Hippocampal formation (tissue), 2 donors: ENCODE measurements around the gene MPND.
"Not testable (repeated sequence)": the region's sequence is repeated elsewhere in the genome, so short reads cannot be mapped to it uniquely, and the experiment has no call there.

Experiments
- DNase-seq, 2 donors: peaks; one replicate each; lab custom pipeline; 2025; lab: John Stamatoyannopoulos, UW

Gene MPND

GRCh38 chr19:4346020-4346383 is 2.6 kb downstream of the MPND start:
- no peak for DNase-seq

- DNase-seq: no peak
These were observed 4.2 kb downstream of the MPND start for GRCh38 chr19:4347521-4347920.

GRCh38 chr19:4349225-4349624 is 5.9 kb downstream of the MPND start:
- DNase-seq: not testable (repeated sequence)

GRCh38 chr19:4350111-4350510 is 6.7 kb downstream of the MPND start:
- DNase-seq: no peak

- DNase-seq: no peak
These were observed 7.4 kb downstream of the MPND start for GRCh38 chr19:4350726-4351125.

- no peak for DNase-seq
These were observed 9.3 kb downstream of the MPND start for GRCh38 chr19:4352701-4353121.

- DNase-seq: no peak
These were observed 10.9 kb downstream of the MPND start for GRCh38 chr19:4354282-4354681.

GRCh38 chr19:4354897-4355296 is 11.5 kb downstream of the MPND start:
- no peak for DNase-seq

- DNase-seq: no peak
These were observed 13.9 kb downstream of the MPND start for GRCh38 chr19:4357095-4357797.

- no peak for DNase-seq
These were observed 14.6 kb downstream of the MPND start for GRCh38 chr19:4357921-4358326.

GRCh38 chr19:4358709-4359626 is 15.6 kb downstream of the MPND start:
- no peak for DNase-seq

GRCh38 chr19:4359627-4360000 is 16.3 kb downstream of the MPND start:
- DNase-seq: no peak

GRCh38 chr19:4360081-4360569 is 16.8 kb downstream of the MPND start:
- no peak for DNase-seq

GRCh38 chr19:4360641-4361151 is 17.3 kb downstream of the MPND start:
- DNase-seq: no peak

- no peak for DNase-seq
These were observed 18.0 kb downstream of the MPND start for GRCh38 chr19:4361152-4362046.

GRCh38 chr19:4362101-4362828 is 18.9 kb downstream of the MPND start:
- DNase-seq: no peak

- DNase-seq: no peak
These were observed 19.6 kb downstream of the MPND start for GRCh38 chr19:4362831-4363545.

GRCh38 chr19:4363571-4364304 is 20.4 kb downstream of the MPND start:
- DNase-seq: no peak

- no peak for DNase-seq
These were observed 22.0 kb downstream of the MPND start for GRCh38 chr19:4365341-4365740.
